Duodenal mucosa (tissue), 2 donors: Measurements from ENCODE around the gene RPL39L.

Source experiments
- H3K27ac ChIP-seq: one replicate; pipeline ENCODE4 v1.7.0; 2013; ENCODE audit warnings: low read depth, low read length
- H3K27me3 ChIP-seq, 2 donors: one replicate each; pipeline ENCODE4 v1.7.0; 2013; ENCODE audit warnings: low read length in 2 of 2, control low read depth in 1 of 2; ENCODE audit not compliant: insufficient read depth in 2 of 2, control insufficient read depth in 1 of 2
- H3K36me3 ChIP-seq, 2 donors: one replicate each; pipeline ENCODE4 v1.7.0; 2013; ENCODE audit warnings: low read length in 2 of 2, control low read depth in 1 of 2; ENCODE audit not compliant: insufficient read depth in 2 of 2, control insufficient read depth in 1 of 2
- H3K4me1 ChIP-seq, 2 donors: one replicate each; pipeline ENCODE4 v1.7.0; 2013; ENCODE audit warnings: low read length in 2 of 2, control low read depth in 1 of 2; ENCODE audit not compliant: insufficient read depth in 2 of 2, control insufficient read depth in 1 of 2
- H3K4me3 ChIP-seq, 2 donors: one replicate each; pipeline ENCODE4 v1.7.0; 2013; ENCODE audit warnings: low read length in 2 of 2, low read depth in 1 of 2
- H3K9ac ChIP-seq, 2 donors: one replicate each; pipeline ENCODE4 v1.7.0; 2013; ENCODE audit warnings: low read length in 2 of 2, low read depth in 1 of 2
- H3K9me3 ChIP-seq, 2 donors: one replicate each; pipeline ENCODE4 v1.7.0; 2013; ENCODE audit warnings: low read length in 2 of 2, control low read depth in 1 of 2; ENCODE audit not compliant: control insufficient read depth in 1 of 2

Gene RPL39L

DNA sequence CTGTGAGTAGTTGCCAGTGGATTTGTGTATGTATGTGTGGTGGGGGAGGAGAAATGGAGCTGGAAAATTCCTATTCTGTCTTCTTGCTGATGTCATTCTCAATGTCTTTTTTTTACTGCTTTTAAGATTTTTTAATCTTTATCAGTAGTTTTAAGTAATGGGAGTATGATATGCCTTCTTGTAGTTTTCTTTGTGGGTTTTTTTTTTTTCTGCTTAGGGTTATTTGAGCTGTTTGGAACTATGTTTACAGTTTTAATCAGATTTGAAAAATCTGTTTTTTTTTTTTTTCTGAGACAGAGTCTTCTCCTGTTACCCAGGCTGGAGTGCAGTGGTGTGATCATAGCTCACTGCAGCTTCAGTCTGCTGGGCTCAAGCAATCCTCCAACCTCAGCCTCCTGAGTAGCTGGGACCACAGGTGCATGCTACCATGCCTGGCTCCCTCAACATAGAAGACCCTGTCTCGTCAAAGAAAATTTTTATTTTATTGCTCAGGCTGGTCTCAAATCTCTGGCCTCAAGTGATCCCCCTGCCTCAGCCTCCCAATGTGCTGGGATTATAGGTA is 37.1 kb downstream of the RPL39L start:
- Histone ChIP-seq H3K4me1 (peaks cover 8 to 15% of the 10 kb centered on the region in 2 donors), H3K27me3 (no peaks in the 10 kb centered on the region), H3K27ac (no peak overlapping the region), H3K36me3 (no peaks in the 10 kb centered on the region), H3K4me3 (peak overlapping the region; percentile 42 to 56), H3K9ac (no peak overlapping the region), H3K9me3 (no peaks in the 10 kb centered on the region)

DNA sequence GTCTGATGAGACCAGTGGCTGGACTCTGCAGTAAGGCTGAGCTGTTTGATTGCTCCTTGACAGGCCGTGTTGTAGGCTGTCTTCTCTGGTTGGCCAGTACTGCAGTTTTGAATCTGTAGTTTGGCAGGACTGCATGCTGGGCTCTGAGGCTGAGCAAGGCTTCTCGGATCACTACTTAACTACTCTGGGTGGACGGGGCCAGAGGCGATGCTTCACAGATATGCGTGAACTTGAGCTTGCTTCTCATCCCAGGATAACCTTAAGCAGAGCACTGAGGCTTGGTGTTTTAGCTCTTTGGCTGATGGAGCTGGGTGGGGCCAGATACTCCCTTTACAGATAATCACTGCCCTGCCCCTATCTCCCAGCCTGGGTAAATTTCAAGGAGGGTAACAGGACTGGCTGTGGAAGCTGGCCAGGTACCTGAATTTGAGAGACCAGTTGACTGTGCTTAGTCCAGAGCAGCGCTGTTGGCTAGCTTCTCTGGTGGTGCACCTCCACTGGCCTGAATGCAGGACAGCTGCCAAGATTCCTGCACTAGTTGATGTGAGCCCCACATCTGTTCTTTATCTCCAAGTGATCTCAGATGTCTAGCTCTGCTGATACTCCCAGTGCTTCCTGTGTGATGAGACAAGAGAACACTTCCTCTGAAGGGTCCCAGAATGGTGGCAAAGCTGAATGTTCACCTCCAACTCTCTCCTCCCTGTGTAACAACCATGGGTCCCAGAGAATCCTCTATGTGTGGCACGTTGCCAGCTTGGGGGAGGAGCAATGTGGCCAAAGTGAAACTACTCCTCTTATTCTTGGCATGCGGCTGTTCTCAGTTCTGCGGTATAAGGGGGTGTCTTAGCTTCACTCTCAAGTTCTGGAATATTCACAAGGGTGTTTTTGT is 37.9 kb downstream of the RPL39L start:
- Histone ChIP-seq H3K36me3 (no peaks in the 10 kb centered on the region), H3K4me1 (peaks cover 8 to 15% of the 10 kb centered on the region in 2 donors), H3K27me3 (no peaks in the 10 kb centered on the region), H3K9me3 (no peaks in the 10 kb centered on the region), H3K9ac (no peak overlapping the region), H3K27ac (no peak overlapping the region), H3K4me3 (peak overlapping the region; percentile 42 to 56)

DNA sequence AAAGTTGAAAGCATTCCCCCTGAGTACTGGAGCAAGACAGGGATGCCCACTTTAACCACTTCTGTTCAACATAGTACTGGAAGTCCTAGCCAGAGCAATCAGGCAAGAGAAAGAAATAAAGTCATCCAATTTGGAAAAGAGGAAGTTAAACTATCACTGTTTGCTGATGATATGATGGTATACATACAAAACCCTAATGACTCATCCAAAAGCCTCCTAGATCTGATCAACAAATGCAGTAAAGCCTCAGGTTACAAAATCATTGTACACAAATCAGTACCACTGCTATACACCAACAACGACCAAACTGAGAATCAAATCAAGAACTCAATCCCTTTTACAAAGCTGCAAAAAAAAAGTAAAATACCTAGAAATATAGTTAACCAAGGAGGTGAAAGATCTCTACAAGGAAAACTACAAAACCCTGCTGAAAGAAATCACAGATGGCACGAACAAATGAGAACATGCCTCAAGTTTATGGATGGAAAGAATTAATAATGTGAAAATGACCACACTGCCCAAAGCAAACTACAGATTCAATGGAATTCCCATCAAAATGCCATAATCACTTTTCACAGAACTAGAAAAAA is 40.3 kb downstream of the RPL39L start:
- Histone ChIP-seq H3K36me3 (no peaks in the 10 kb centered on the region), H3K4me3 (no peak overlapping the region), H3K27ac (no peak overlapping the region), H3K27me3 (no peaks in the 10 kb centered on the region), H3K9me3 (no peaks in the 10 kb centered on the region), H3K9ac (no peak overlapping the region), H3K4me1 (peaks cover 8 to 15% of the 10 kb centered on the region in 2 donors)

DNA sequence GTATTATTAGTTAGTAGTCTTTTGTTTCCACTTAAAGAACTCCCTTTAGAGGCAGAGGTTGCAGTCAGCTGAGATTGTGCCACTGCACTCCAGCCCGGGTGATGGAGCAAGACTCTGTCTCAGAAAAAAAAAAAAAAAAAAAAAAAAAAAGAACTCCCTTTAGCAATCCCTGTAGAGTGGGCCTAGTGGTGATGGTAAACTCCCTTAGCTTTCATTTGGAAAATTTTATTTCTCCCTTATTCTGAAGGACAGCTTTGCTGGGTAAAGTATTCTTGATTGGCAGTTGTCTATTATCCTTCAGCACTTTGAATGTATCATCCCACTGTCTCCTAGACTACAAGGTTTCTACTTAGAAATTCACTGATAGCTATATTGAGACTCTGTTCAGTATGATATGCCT is 46.0 kb downstream of the RPL39L start:
- Histone ChIP-seq H3K27me3 (no peaks in the 10 kb centered on the region), H3K27ac (no peak overlapping the region), H3K9ac (no peak overlapping the region), H3K4me1 (no peaks in the 10 kb centered on the region), H3K4me3 (no peak overlapping the region), H3K9me3 (peaks cover 2 to 10% of the 10 kb centered on the region in 2 donors), H3K36me3 (no peaks in the 10 kb centered on the region)

DNA sequence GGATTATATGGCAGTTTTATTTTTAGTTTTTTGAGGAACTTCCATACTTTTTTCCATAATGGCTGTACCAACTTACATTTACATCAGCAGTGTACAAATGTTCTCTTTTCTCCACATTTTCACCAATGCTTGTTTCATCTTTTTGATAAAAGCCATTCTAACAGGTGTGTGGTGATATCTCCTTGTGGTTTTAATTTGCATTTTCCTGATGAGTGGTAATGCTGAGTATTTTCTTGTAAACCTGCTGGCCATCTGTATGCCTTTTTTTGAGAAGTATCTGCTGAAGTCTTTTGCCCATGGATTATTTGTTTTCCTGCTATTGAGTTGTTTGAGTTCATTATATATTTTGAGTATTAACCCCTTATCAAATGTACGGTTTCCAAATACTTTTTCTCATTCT is 50.6 kb downstream of the RPL39L start:
- H3K27ac ChIP-seq = no peak overlapping the region
- H3K4me1 ChIP-seq = no peaks in the 10 kb centered on the region
- H3K36me3 ChIP-seq = no peaks in the 10 kb centered on the region
- peaks cover 5 to 16% of the 10 kb centered on the region in 2 donors for H3K9me3 ChIP-seq
- H3K9ac ChIP-seq = no peak overlapping the region
- H3K4me3 ChIP-seq = no peak overlapping the region
- no peaks in the 10 kb centered on the region for H3K27me3 ChIP-seq

DNA sequence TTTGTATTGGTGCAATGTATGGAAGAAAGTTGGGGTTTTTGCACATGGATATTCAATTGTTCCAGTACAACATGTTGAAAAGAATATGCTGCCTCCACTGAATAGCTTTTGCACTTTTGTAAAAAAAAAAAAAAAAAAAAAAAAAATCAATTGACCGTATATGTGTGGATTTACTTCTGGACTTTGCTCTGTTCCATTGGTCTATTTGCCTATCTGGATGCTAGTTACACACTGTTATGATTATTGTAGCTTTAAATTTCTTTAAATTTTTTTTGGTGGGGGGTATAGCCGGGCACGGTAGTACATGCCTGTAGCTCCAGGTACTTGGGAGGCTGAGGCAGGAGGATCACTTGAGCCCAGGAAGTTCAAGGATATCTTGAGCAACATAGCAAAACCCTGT is 52.5 kb downstream of the RPL39L start:
- Histone ChIP-seq H3K4me1 (no peaks in the 10 kb centered on the region), H3K9ac (no peak overlapping the region), H3K9me3 (peaks cover 3 to 11% of the 10 kb centered on the region in 2 donors), H3K27me3 (no peaks in the 10 kb centered on the region), H3K4me3 (no peak overlapping the region), H3K27ac (no peak overlapping the region), H3K36me3 (no peaks in the 10 kb centered on the region)

DNA sequence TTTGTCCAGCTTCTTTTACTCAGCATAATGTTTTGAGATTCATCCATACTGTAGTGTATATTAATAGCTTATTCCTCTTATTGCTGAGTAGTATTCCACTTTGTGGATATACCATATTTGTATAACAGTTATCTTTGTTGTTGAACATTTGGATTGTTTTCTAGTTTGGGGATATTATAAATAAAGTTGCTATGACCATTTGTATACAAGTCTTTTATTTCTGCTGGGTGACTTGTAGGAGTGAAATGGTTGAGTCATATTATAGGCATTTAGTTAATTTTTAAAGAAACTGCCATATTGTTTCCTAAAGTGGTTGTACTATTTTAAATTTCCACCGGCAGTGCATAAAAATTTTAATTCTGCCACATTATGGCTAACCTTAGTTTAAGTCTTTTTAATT is 53.4 kb downstream of the RPL39L start:
- Histone ChIP-seq H3K27me3 (no peaks in the 10 kb centered on the region), H3K9ac (no peak overlapping the region), H3K27ac (no peak overlapping the region), H3K36me3 (no peaks in the 10 kb centered on the region), H3K4me3 (no peak overlapping the region), H3K4me1 (no peaks in the 10 kb centered on the region), H3K9me3 (peaks cover 3 to 11% of the 10 kb centered on the region in 2 donors)

DNA sequence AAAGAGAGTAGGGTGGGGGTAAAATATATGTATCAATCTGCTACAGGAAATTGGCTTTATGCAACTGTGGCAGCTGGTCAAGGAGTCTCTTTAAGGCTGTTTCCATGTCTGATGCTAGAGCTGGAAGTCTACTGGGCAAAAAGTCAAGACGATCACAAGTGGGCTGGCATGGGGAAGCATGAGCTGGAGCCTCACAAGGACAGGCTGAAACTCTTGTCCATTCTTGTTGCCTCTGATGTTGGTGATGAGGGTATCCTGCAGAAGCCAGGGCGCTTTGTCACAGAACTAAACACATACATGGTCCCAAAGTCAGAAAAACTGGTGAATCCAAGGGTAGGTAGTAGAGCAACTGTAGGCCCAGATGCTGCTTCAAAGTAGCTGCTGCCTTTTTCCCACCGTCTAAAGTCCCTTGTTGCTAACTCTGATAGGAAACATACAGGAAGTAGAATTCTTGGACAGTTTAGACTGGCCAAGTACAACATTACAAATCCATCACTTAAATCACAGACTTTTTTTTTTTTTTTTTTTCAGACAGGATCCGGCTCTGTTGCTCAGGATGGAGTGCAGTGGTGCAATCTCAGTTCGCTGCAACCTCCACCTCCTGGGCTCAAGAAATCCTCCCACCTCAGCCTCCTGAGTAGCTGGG is 54.2 kb downstream of the RPL39L start:
- Histone ChIP-seq H3K4me3 (no peak overlapping the region), H3K27ac (no peak overlapping the region), H3K27me3 (no peaks in the 10 kb centered on the region)

DNA sequence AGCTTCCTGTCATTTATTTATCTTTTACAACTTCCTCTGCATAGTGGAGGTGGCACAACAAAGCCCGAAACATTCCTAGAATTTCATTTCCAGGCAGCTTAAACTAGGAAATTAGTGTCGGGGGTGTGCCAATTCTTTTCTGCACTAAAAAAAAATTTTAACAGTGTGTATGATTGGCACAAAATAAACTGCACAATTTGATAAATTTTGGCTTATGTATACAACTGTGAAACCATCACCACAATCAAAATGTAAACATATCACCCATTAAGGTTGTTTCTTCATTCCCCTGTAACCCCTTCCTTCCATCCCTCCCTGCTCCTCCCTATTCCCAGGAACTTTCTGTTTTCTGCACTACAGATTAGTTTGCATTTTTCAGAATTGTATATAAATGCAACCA is 54.7 kb downstream of the RPL39L start:
- Histone ChIP-seq H3K9me3 (peaks cover 3 to 11% of the 10 kb centered on the region in 2 donors), H3K27me3 (no peaks in the 10 kb centered on the region), H3K9ac (no peak overlapping the region), H3K4me3 (no peak overlapping the region), H3K36me3 (no peaks in the 10 kb centered on the region), H3K27ac (no peak overlapping the region), H3K4me1 (no peaks in the 10 kb centered on the region)

More for the DNA sequence above, 54.2 kb downstream of the RPL39L start:
- H3K9me3 ChIP-seq = peaks cover 3 to 11% of the 10 kb centered on the region in 2 donors
- no peaks in the 10 kb centered on the region for H3K36me3 ChIP-seq
- H3K4me1 ChIP-seq = no peaks in the 10 kb centered on the region
- H3K9ac ChIP-seq = no peak overlapping the region

DNA sequence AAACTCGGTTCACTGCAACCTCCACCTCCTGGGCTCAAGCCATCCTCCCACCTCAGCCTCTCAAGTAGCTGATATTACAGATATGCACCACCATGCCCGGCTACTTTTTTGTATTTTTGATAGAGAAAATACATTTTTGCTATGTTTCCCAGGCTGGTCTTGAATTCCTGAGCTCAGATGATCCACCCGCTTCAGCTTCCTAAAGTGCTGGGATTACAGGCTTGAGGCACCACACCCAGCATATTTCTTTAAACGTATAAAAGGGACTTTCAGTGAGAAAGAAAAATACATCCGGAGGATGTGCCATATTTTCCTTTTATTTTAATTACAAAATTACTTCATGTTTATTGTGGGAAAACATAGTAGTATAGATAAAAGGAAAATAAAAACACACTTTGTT is 55.2 kb downstream of the RPL39L start:
- no peak overlapping the region for H3K27ac ChIP-seq
- peaks cover 3 to 11% of the 10 kb centered on the region in 2 donors for H3K9me3 ChIP-seq
- no peaks in the 10 kb centered on the region for H3K4me1 ChIP-seq
- H3K27me3 ChIP-seq = no peaks in the 10 kb centered on the region
- H3K36me3 ChIP-seq = no peaks in the 10 kb centered on the region
- H3K9ac ChIP-seq = no peak overlapping the region
- no peak overlapping the region for H3K4me3 ChIP-seq
